Vagina (tissue), 2 donors: ENCODE results near the gene SIRT7.

Experiments
- CTCF ChIP-seq, 3 experiments: fragments of 450-650 bp in 2 of 3; fragments of 200-600 bp in 1 of 3; sonication (generic) in 1 of 3; IDR thresholded peaks; one replicate each; pipeline ENCODE4 v1.5.1; 2017 to 2019; ENCODE audit warnings: antibody characterized with exemption in 3 of 3, mild to moderate bottlenecking in 2 of 3, moderate library complexity in 2 of 3
- POLR2A ChIP-seq, 2 donors: fragments of 450-650 bp; IDR thresholded peaks; one replicate each; pipeline ENCODE4 v1.6.1; 2017; ENCODE audit warnings: antibody characterized with exemption in 2 of 2, mild to moderate bottlenecking in 2 of 2, moderate library complexity in 2 of 2
- POLR2AphosphoS5 ChIP-seq, 2 donors: sonication (generic); formaldehyde crosslinking; IDR thresholded peaks; one replicate each; pipeline ENCODE4 v1.9.0; 2017; ENCODE audit warnings: antibody characterized with exemption in 2 of 2, mild to moderate bottlenecking in 2 of 2, low read depth in 1 of 2; ENCODE audit not compliant: insufficient read depth in 1 of 2

DNA sequence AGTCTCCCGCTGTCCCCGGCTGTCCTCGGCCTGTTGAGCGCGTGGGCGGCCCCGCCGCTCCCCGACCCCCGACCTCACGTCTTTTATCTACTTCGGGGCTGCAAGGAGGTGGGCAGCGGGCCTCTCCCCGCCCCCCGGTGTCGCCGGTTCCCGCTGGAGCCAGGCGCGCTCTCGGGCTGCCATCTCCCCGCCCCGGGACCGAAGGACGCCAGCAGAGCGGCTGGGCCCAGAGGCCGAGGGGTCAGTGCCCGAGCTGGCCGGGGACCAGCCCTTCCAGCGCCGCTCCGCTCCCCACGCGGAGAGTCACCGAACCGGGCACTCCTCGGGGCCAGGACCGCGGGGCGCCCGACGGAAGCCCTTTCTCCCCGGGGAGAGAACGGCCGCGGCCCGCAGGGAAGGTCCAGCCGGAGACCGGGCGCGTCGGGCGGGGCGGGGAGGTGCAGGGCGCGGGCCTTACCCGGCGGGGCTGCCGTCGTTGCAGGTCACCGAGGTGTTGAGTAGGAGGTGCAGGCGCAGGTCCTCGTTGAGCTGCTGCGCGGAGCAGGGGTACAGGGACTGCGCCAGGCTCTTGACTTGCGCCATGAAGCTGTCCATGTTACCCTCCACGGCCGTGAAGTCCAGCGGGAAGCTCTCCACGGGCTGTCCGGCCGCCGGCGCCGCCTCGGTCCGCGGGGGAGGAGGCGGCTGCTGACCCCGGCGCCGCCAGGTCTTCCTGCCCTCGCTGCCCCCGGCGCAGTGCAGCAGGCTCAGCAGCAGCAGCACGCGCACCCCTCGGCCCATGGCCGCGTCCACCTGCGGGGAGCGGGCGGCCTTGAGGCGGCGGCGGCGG lies 42.4 kb upstream of the SIRT7 start:
- no peak for TF ChIP-seq CTCF (IDR thresholded peaks at IDR 0.05)
- no peak for TF ChIP-seq POLR2A (IDR thresholded peaks at IDR 0.05)
- TF ChIP-seq POLR2AphosphoS5 (IDR thresholded peaks at IDR 0.05; ENCODE audit: insufficient read depth in 1 of 2, low read depth in 1 of 2) = no peak
